Lower lobe of right lung (tissue), 2 donors: ENCODE results near the gene BCAM. TPM values are rescaled to one million over a fixed set of nuclear protein-coding genes. Genes with fewer than 3 reads are reported as not detected.
"Not testable (repeated sequence)": the region's sequence is repeated elsewhere in the genome, so short reads cannot be mapped to it uniquely, and the experiment has no call there.

Source experiments
- ATAC-seq, 2 donors: fragments of 200-7000 bp; cut with Tn5 transposase; one replicate each; pipeline ENCODE4 v1.9.1; 2020 to 2022; ENCODE audit warnings: mild to moderate bottlenecking in 2 of 2, moderate library complexity in 2 of 2
- DNase-seq: peaks from one replicate; pipeline ENCODE4 v3.0.0-alpha.2; 2020
- H3K27ac ChIP-seq: fragments of 200-600 bp; one replicate; pipeline ENCODE4 v1.8.0; 2022
- H3K27me3 ChIP-seq: fragments of 200-600 bp; one replicate; pipeline ENCODE4 v1.8.0; 2022; ENCODE audit warnings: low read depth
- H3K36me3 ChIP-seq: fragments of 200-600 bp; one replicate; pipeline ENCODE4 v1.8.0; 2022; ENCODE audit warnings: mild to moderate bottlenecking
- H3K4me1 ChIP-seq: fragments of 200-600 bp; one replicate; pipeline ENCODE4 v1.8.0; 2022
- H3K4me3 ChIP-seq: fragments of 200-600 bp; one replicate; pipeline ENCODE4 v1.8.0; 2022; ENCODE audit warnings: mild to moderate bottlenecking
- H3K9me3 ChIP-seq: fragments of 200-600 bp; one replicate; pipeline ENCODE4 v1.8.0; 2022
- CTCF ChIP-seq: fragments of 200-600 bp; IDR thresholded peaks from one replicate; pipeline ENCODE4 v1.8.0; 2022; ENCODE audit warnings: antibody characterized with exemption, mild to moderate bottlenecking
- intact Hi-C: fragments of 100-400 bp; cut with DNase I; formaldehyde crosslinking; loops from one replicate; pipeline ENCODE4 v1.11.0; 2022
- total RNA-seq: library from RNA; stranded (reverse); fragmentation: NEBNext Ultra II Directional; extraction: Animal tissue kit (Norgen Biotek cat#: 25700); gene quantifications from one replicate; pipeline ENCODE4 v1.2.1, GENCODE V29; 2021
- donor health status: DM: no; HTN: yes; CAD: no; lungs with severe emphysema.

Gene BCAM
- total RNA-seq, 1 donor from 2014 or later, result 205 TPM

GRCh38 chr19:44767295-44768180 is 41.4 kb upstream of the BCAM start:
- Histone ChIP-seq H3K4me3 (no peak overlapping the region), H3K27ac (no peak overlapping the region), H3K36me3 (no peaks in the 10 kb centered on the region), H3K9me3 (no peaks in the 10 kb centered on the region), H3K27me3 (no peaks in the 10 kb centered on the region), H3K4me1 (peaks cover 20% of the 10 kb centered on the region)
- TF ChIP-seq CTCF, result no peak
- intact Hi-C loops, result no loop called here
- ATAC-seq (no peak), DNase-seq (no peak)

GRCh38 chr19:44770550-44771257 is 38.2 kb upstream of the BCAM start:
- peak; percentile 100 for ATAC-seq
- peaks cover 20% of the 10 kb centered on the region for H3K4me1 ChIP-seq
- TF ChIP-seq CTCF, result peak; percentile 81
- no peak overlapping the region for H3K27ac ChIP-seq
- peak; percentile 97 for DNase-seq
- intact Hi-C loops, result loop anchor here (5.0 kb wide), 1 partner anchor 48 kb away; no protein-coding TSS in a partner anchor
- no peaks in the 10 kb centered on the region for H3K36me3 ChIP-seq
- H3K9me3 ChIP-seq, result no peaks in the 10 kb centered on the region
- H3K27me3 ChIP-seq, result no peaks in the 10 kb centered on the region
- no peak overlapping the region for H3K4me3 ChIP-seq

GRCh38 chr19:44772144-44772543 is 36.8 kb upstream of the BCAM start:
- not testable (repeated sequence) for ATAC-seq
- intact Hi-C loops, result loop anchor here (5.0 kb wide), 1 partner anchor 50 kb away; no protein-coding TSS in a partner anchor

GRCh38 chr19:44772959-44773358 is 35.9 kb upstream of the BCAM start:
- Histone ChIP-seq H3K27me3 (peaks cover 4% of the 10 kb centered on the region), H3K9me3 (no peaks in the 10 kb centered on the region), H3K27ac (no peak overlapping the region), H3K4me1 (peaks cover 13% of the 10 kb centered on the region), H3K4me3 (no peak overlapping the region), H3K36me3 (no peaks in the 10 kb centered on the region)
- intact Hi-C loops, result loop anchor here (5.0 kb wide), 1 partner anchor 51 kb away; no protein-coding TSS in a partner anchor
- DNase-seq, result no peak
- no peak for ATAC-seq
- no peak for TF ChIP-seq CTCF

More at GRCh38 chr19:44772144-44772543, 36.8 kb upstream of the BCAM start:
- peaks cover 20% of the 10 kb centered on the region for H3K4me1 ChIP-seq
- not testable (repeated sequence) for H3K27me3 ChIP-seq, H3K4me3 ChIP-seq, DNase-seq, H3K27ac ChIP-seq, H3K9me3 ChIP-seq, H3K36me3 ChIP-seq

- Histone ChIP-seq H3K27me3 (peaks cover 9% of the 10 kb centered on the region), H3K9me3 (no peaks in the 10 kb centered on the region), H3K36me3 (no peaks in the 10 kb centered on the region), H3K4me1 (peaks cover 3% of the 10 kb centered on the region), H3K27ac (no peak overlapping the region), H3K4me3 (no peak overlapping the region)
- intact Hi-C loops, result no loop called here
- TF ChIP-seq CTCF, result no peak
- ATAC-seq, result no peak
- no peak for DNase-seq
These were observed 33.1 kb upstream of the BCAM start for GRCh38 chr19:44775676-44776240.
